ENCODE data around the gene TOMT. TPM values are rescaled to one million over a fixed set of nuclear protein-coding genes. Genes with fewer than 3 reads are reported as not detected.

TOMT gene
- polyA plus RNA-seq, 1 donor from 2014 or later = 0.76 TPM

DNA sequence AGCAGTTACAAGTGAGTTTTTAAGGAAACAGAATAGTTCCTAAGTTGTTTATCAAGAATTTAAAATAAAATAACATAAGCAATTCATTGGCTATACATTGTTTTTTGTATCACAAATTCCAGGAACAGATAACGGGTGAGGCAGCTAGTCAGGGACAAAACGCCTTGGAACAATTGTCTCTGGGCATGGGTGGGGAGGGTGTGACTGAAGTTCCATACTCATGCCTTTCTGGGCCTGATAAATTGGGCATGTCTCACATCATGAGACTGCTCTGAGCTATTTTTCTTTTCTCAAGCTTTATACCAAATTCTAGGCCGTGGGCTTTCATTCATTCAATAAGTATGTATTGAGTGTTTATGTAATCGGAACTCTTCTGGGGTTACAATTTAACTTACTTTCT, 51.4 kb downstream of the TOMT start:
- H3K79me2 ChIP-seq (replicated peaks; ENCODE audit: insufficient read depth, low read length) = no peaks in the 10 kb centered on the region
- no peaks in the 10 kb centered on the region for H3K27me3 ChIP-seq (ENCODE audit: insufficient read depth, low read depth, low read length)
- H3K9me2 ChIP-seq (ENCODE audit: insufficient read depth, low read length) = no peaks in the 10 kb centered on the region
- H3K4me3 ChIP-seq (ENCODE audit: low read length) = no peak overlapping the region
- no peaks in the 10 kb centered on the region for H3K9me3 ChIP-seq (ENCODE audit: low read length)
- no peak overlapping the region for H3K27ac ChIP-seq (ENCODE audit: low read length)
- no peak overlapping the region for H3K4me2 ChIP-seq (ENCODE audit: low read length)
- H2AFZ ChIP-seq (ENCODE audit: low read depth, low read length) = no peak overlapping the region
- TF ChIP-seq, protein P1, sequence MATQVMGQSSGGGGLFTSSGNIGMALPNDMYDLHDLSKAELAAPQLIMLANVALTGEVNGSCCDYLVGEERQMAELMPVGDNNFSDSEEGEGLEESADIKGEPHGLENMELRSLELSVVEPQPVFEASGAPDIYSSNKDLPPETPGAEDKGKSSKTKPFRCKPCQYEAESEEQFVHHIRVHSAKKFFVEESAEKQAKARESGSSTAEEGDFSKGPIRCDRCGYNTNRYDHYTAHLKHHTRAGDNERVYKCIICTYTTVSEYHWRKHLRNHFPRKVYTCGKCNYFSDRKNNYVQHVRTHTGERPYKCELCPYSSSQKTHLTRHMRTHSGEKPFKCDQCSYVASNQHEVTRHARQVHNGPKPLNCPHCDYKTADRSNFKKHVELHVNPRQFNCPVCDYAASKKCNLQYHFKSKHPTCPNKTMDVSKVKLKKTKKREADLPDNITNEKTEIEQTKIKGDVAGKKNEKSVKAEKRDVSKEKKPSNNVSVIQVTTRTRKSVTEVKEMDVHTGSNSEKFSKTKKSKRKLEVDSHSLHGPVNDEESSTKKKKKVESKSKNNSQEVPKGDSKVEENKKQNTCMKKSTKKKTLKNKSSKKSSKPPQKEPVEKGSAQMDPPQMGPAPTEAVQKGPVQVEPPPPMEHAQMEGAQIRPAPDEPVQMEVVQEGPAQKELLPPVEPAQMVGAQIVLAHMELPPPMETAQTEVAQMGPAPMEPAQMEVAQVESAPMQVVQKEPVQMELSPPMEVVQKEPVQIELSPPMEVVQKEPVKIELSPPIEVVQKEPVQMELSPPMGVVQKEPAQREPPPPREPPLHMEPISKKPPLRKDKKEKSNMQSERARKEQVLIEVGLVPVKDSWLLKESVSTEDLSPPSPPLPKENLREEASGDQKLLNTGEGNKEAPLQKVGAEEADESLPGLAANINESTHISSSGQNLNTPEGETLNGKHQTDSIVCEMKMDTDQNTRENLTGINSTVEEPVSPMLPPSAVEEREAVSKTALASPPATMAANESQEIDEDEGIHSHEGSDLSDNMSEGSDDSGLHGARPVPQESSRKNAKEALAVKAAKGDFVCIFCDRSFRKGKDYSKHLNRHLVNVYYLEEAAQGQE (IDR thresholded peaks at IDR 0.05; ENCODE audit: borderline replicate concordance) = no peak
- no peaks in the 10 kb centered on the region for H4K20me1 ChIP-seq (ENCODE audit: insufficient read depth)
- no peaks in the 10 kb centered on the region for H3K36me3 ChIP-seq (ENCODE audit: insufficient read depth, low read length)
- no peak overlapping the region for H3K9ac ChIP-seq (ENCODE audit: low read length)
- no peaks in the 10 kb centered on the region for H3F3A ChIP-seq (ENCODE audit: insufficient read depth, low read length, poor library complexity, severe bottlenecking)

Small RNA genes lying within 50 kb of the gene (small RNA-seq; reads per million reads assigned to genes)
- 0 to 0.39 (median 0) reads per million in 3 experiments for gene MIR3165

Other genes starting within 250 kb of the TOMT start
- not detected in 2 replicates for gene DEFB131B, start 227.5 kb upstream of the TOMT start, polyA plus RNA-seq
- gene XNDC1N, start 177.3 kb upstream of the TOMT start, polyA plus RNA-seq = 4.4 and 6.3 TPM in 2 replicates
- 19.2 and 21.2 TPM in 2 replicates for gene RNF121, start 176.9 kb upstream of the TOMT start, polyA plus RNA-seq
- gene IL18BP, start 107.0 kb upstream of the TOMT start, polyA plus RNA-seq = 3.1 and 3.2 TPM in 2 replicates
- 116 and 157 TPM in 2 replicates for gene NUMA1, start 25.4 kb upstream of the TOMT start, polyA plus RNA-seq
- gene LRRC51, start 25.1 kb upstream of the TOMT start, polyA plus RNA-seq = 20.8 and 21.3 TPM in 2 replicates
- 100 and 108 TPM in 2 replicates for gene LAMTOR1, start 2.6 kb upstream of the TOMT start, polyA plus RNA-seq
- gene ANAPC15, start 6.8 kb downstream of the TOMT start, polyA plus RNA-seq = 52.8 and 64.6 TPM in 2 replicates
- not detected in 2 replicates for gene FOLR3, start 29.8 kb downstream of the TOMT start, polyA plus RNA-seq
- gene FOLR1, start 86.2 kb downstream of the TOMT start, polyA plus RNA-seq = not detected in 2 replicates
- gene FOLR2, start 110.9 kb downstream of the TOMT start, polyA plus RNA-seq = not detected in 2 replicates
- 1.5 and 2.0 TPM in 2 replicates for gene INPPL1, start 118.8 kb downstream of the TOMT start, polyA plus RNA-seq
- gene PHOX2A, start 138.3 kb downstream of the TOMT start, polyA plus RNA-seq = not detected in 2 replicates

Data from neural cell (in vitro differentiated cells).